GM23338 (cell line): ENCODE data around the gene FLNB. TPM values are rescaled to one million over a fixed set of nuclear protein-coding genes. Genes with fewer than 3 reads are reported as not detected.

Experiments used
- ATAC-seq: fragments of 200-7000 bp; cut with Tn5 transposase; 3 replicates; pipeline ENCODE4 v1.9.1; 2020
- DNase-seq: peaks from one replicate; pipeline ENCODE4 v3.0.0-alpha.2; 2015; ENCODE audit warnings: low spot score
- H2AFZ ChIP-seq: fragments of 200-600 bp; sonication (generic); 2 replicates; pipeline ENCODE4 v1.8.0; 2016; ENCODE audit warnings: antibody characterized with exemption, mild to moderate bottlenecking, moderate library complexity
- H3F3A ChIP-seq: fragments of 200-600 bp; sonication (generic); replicated peaks from 2 replicates; pipeline ENCODE4 v1.8.0; 2017; ENCODE audit warnings: antibody characterized with exemption, mixed run types, low read depth
- H3K27ac ChIP-seq: fragments of 200-600 bp; sonication (generic); 2 replicates; pipeline ENCODE4 v1.6.1; 2016; ENCODE audit warnings: low read depth
- H3K27me3 ChIP-seq: fragments of 200-600 bp; sonication (generic); 2 replicates; pipeline ENCODE4 v1.8.0; 2016; ENCODE audit warnings: mild to moderate bottlenecking, mixed run types, moderate library complexity; ENCODE audit not compliant: insufficient read depth
- H3K36me3 ChIP-seq: fragments of 200-600 bp; sonication (generic); 2 replicates; pipeline ENCODE4 v1.8.0; 2016; ENCODE audit warnings: mild to moderate bottlenecking; ENCODE audit not compliant: insufficient read depth
- H3K4me1 ChIP-seq: fragments of 200-600 bp; sonication (generic); 2 replicates; pipeline ENCODE4 v1.8.0; 2016; ENCODE audit warnings: mild to moderate bottlenecking, moderate library complexity; ENCODE audit not compliant: insufficient read depth
- H3K4me2 ChIP-seq: fragments of 200-600 bp; sonication (generic); 2 replicates; pipeline ENCODE4 v1.7.1; 2017; ENCODE audit warnings: mixed run types
- H3K4me3 ChIP-seq: fragments of 200-600 bp; sonication (generic); 2 replicates; pipeline ENCODE4 v1.6.1; 2016; ENCODE audit warnings: mixed run types
- H3K79me2 ChIP-seq: fragments of 200-600 bp; sonication (generic); replicated peaks from 2 replicates; pipeline ENCODE4 v1.8.0; 2017; ENCODE audit warnings: mild to moderate bottlenecking; ENCODE audit not compliant: insufficient read depth
- H3K9me2 ChIP-seq: fragments of 200-600 bp; sonication (generic); 2 replicates; pipeline ENCODE4 v1.8.0; 2017; ENCODE audit not compliant: insufficient read depth
- H4K20me1 ChIP-seq: fragments of 200-600 bp; sonication (generic); replicated peaks from 2 replicates; pipeline ENCODE4 v1.8.0; 2017; ENCODE audit warnings: mild to moderate bottlenecking; ENCODE audit not compliant: insufficient read depth
- H3K27ac Mint-ChIP-seq: 2 replicates; pipeline ENCODE4 v1.8.0; 2020; ENCODE audit warnings: inconsistent platforms, mild to moderate bottlenecking, moderate library complexity, mixed read lengths
- H3K27me3 Mint-ChIP-seq: 3 replicates; pipeline ENCODE4 v1.8.0; 2022; ENCODE audit warnings: low read depth, mild to moderate bottlenecking, moderate library complexity, mixed read lengths, inconsistent platforms; ENCODE audit not compliant: insufficient read depth, poor library complexity
- H3K36me3 Mint-ChIP-seq: 3 replicates; pipeline ENCODE4 v1.8.0; 2021; ENCODE audit warnings: low read depth, mild to moderate bottlenecking, inconsistent platforms, moderate library complexity, mixed read lengths
- H3K4me1 Mint-ChIP-seq: 3 replicates; pipeline ENCODE4 v1.8.0; 2020; ENCODE audit warnings: mild to moderate bottlenecking, inconsistent platforms, mixed read lengths
- H3K4me3 Mint-ChIP-seq: 3 replicates; pipeline ENCODE4 v1.8.0; 2021; ENCODE audit warnings: moderate library complexity, mild to moderate bottlenecking, inconsistent platforms, mixed read lengths
- H3K9me3 Mint-ChIP-seq: 3 replicates; pipeline ENCODE4 v1.8.0; 2020; ENCODE audit warnings: moderate library complexity, mild to moderate bottlenecking, inconsistent platforms, mixed read lengths
- CTCF ChIP-seq, 2 experiments: fragments of 200-600 bp in 1 of 2; sonication (generic) in 1 of 2; conservative IDR thresholded peaks; 2 replicates each; pipeline versions ENCODE4 v1.5.1 to v1.6.1; 2016 to 2017; ENCODE audit warnings: antibody characterized with exemption in 2 of 2, low read depth in 2 of 2, mild to moderate bottlenecking in 2 of 2, moderate library complexity in 1 of 2
- EZH2 ChIP-seq: fragments of 200-600 bp; sonication (generic); IDR thresholded peaks from one replicate; pipeline ENCODE4 v1.8.0; 2017; ENCODE audit warnings: antibody characterized with exemption, mild to moderate bottlenecking, low read depth; ENCODE audit not compliant: unreplicated experiment
- EZH2phosphoT487 ChIP-seq: fragments of 200-600 bp; sonication (generic); IDR thresholded peaks from one replicate; pipeline ENCODE4 v1.8.1; 2018; ENCODE audit warnings: antibody characterized with exemption; ENCODE audit not compliant: unreplicated experiment
- NANOG ChIP-seq: IDR thresholded peaks from 2 replicates; pipeline ENCODE4 v1.6.1; 2016; ENCODE audit warnings: antibody characterized with exemption, borderline replicate concordance
- REST ChIP-seq: IDR thresholded peaks from one replicate; pipeline ENCODE4 v1.6.1; 2018; ENCODE audit warnings: antibody characterized with exemption; ENCODE audit not compliant: unreplicated experiment
- STAT1 ChIP-seq: IDR thresholded peaks from one replicate; pipeline ENCODE4 v1.6.1; 2016; ENCODE audit warnings: antibody characterized with exemption; ENCODE audit not compliant: unreplicated experiment
- ZNF331 ChIP-seq: fragments of 250-450 bp; sonication (Bioruptor Pico); IDR thresholded peaks from 2 replicates; pipeline ENCODE4 v1.5.0; 2020; ENCODE audit warnings: low read depth, mild to moderate bottlenecking, moderate library complexity
- ZNF462 ChIP-seq: fragments of 250-450 bp; sonication (Bioruptor Pico); IDR thresholded peaks from 2 replicates; pipeline ENCODE4 v1.5.0; 2020; ENCODE audit warnings: mild to moderate bottlenecking, moderate library complexity
- polyA plus RNA-seq: library from polyadenylated mRNA; unstranded; fragments of >200 nt; fragmentation: Nextera tagmentation; extraction: Ambion mirVana; gene quantifications from 2 replicates; pipeline ENCODE4 v1.2.1, GENCODE V29; 2016
- total RNA-seq: library from RNA; depleted of rRNA; stranded (reverse); fragments of >200 nt; shearing (Covaris generic); gene quantifications from 2 replicates; pipeline ENCODE4 v1.2.3, GENCODE V29; 2014

FLNB gene
- total and polyA plus RNA-seq, 2 experiments from 2014 or later, result 39.7 to 179 TPM

GRCh38 chr3:58119186-58119585, 111.0 kb downstream of the FLNB start:
- Histone ChIP-seq H3K27ac (no peak overlapping the region), H3K79me2 (no peaks in the 10 kb centered on the region; the same call in 1 of the 2 replicates), H3K4me1 (no peaks in the 10 kb centered on the region), H3F3A (no peaks in the 10 kb centered on the region), H3K9me2 (no peaks in the 10 kb centered on the region), H4K20me1 (peaks cover 7% of the 10 kb centered on the region), H3K4me2 (no peak overlapping the region), H3K36me3 (peaks cover 21% of the 10 kb centered on the region), H2AFZ (no peak overlapping the region), H3K27me3 (no peaks in the 10 kb centered on the region), H3K4me3 (no peak overlapping the region)
- no peaks in the 10 kb centered on the region for H3K4me1 Mint-ChIP-seq
- H3K9me3 Mint-ChIP-seq, result no peaks in the 10 kb centered on the region
- H3K4me3 Mint-ChIP-seq, result no peak overlapping the region
- H3K27me3 Mint-ChIP-seq, result peaks cover 3% of the 10 kb centered on the region
- H3K36me3 Mint-ChIP-seq, result peaks cover 67% of the 10 kb centered on the region
- no peak overlapping the region for H3K27ac Mint-ChIP-seq
- ATAC-seq (no peak), DNase-seq (no peak)
- TF ChIP-seq EZH2phosphoT487 (no peak), ZNF462 (CRISPR knock-in tag) (no peak), EZH2 (no peak), ZNF331 (CRISPR knock-in tag) (no peak), REST (no peak), STAT1 (no peak), NANOG (no peak), CTCF (conservative IDR thresholded peaks at IDR 0.05; ENCODE audit: low read depth in 2 of 2) (no peak)
